HG03103 (cell line): Measurements from ENCODE around the gene CBFA2T2.
A peak's percentile ranks its signal among the peaks of the same experiment; 100 is the strongest.

ENCODE experiments used
- ATAC-seq: cut with Tn5 transposase; IDR thresholded peaks from one replicate; pipeline ENCODE4 v1.9.1; 2021; ENCODE audit warnings: low read depth; ENCODE audit not compliant: unreplicated experiment

Gene CBFA2T2

DNA sequence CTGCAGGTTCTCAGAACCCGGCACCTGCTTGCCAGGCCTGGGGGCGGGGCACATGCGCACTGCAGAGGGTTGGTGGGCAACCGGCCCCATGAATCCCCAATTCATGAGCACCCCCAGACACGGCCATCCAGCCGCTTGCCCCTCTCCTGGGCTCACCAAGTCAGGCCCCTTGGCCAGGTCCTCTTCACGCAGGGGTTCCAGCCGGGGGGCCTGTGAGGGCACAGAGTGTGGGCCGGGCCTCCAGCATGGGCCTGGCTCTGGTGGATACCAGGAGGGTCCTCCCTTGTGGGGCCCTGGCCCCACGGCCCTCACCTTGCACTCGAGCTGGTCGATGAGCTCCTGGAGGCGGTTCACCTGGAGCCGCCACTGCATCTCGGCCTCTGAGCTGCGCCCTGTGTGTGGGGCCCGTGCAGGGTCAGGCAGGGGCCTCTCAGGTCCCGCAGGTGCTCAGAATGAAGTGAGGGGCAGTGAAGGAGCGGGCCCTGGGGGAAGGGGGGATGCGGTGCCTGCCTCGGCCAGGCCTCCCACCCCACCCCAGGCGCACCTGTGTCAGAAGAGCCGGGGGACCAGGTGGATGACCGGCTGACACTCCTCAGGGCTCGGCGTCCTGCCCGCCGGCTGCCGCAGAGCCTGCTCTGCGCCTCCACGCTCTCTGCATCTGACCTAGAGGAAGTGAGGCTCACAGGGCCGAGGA is 169.6 kb downstream of the CBFA2T2 start:
- ATAC-seq: no peak

DNA sequence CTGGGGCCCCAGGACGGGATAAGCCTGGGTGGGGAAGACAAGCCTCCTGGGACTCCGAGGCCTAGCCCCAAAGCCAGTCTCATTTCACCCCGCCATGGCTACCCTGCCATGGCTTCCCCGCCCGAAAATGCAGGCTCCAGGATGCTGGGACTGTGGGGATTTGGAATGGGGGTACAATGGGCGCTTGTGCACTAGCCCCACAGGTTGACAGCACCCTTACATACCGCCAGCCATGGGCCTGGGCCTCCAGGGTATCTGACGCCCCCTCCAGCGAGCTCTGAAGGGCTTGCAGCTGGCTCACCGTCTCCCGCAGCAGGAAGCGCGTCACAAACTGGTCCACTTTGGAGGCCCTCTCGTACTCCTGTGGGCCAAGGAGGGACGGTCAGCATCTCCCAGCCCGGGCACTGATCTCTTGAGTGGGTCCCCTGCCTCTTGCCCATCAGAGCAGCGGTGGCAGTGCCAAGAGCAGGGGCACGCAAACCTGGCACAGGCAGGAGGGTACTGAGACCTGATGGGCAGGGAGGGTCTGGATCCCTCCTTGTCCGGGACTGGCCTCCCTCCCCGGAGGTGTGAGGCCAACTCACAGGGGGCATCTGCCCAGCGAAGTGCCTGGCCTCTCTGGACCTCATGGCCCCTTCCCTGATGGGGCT is 170.3 kb downstream of the CBFA2T2 start:
- ATAC-seq: no peak

DNA sequence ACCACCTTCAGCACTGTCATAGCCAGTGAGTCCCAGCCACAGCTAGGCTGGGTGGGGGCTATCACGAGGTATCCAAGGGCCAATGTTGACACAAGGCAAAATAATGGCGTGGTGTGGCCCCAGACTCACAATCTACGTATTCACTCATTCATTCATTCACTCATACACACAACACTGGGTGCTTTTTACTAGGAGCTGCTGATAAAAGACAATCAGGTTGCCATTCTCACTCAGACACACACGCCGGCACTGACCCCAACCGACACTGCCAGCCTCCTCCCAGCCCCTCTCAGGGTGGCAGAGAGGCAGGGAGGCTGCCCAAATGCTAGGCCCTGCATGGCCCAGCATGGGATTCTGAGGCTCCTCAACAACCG is 170.8 kb downstream of the CBFA2T2 start:
- ATAC-seq: no peak

DNA sequence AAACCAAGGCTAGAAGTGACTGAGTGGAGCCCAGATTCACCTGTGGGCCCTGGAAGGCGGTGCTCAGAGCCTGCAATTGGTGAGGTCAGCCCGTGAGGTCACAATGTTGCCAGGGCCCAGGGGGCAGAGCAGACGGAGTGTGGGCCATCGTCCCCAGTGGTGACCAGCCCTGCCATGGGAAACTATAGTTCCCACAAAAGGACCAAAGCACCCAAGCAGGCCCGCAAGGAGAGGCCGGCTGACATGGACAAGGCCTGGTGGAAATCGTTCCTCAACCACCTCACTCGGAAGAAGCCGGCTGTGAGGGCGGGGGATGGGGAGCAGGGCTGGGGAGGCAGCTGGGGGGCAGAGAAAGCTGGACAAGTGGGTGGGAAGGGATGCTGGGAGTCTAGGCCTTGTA is 172.3 kb downstream of the CBFA2T2 start, which contains the start of gene C20orf144:
C20orf144 (plus strand) TSS at position 156 of the 400 bp plus-strand sequence; CDS start at position 175, 19 bp downstream.
- ATAC-seq: no peak

DNA sequence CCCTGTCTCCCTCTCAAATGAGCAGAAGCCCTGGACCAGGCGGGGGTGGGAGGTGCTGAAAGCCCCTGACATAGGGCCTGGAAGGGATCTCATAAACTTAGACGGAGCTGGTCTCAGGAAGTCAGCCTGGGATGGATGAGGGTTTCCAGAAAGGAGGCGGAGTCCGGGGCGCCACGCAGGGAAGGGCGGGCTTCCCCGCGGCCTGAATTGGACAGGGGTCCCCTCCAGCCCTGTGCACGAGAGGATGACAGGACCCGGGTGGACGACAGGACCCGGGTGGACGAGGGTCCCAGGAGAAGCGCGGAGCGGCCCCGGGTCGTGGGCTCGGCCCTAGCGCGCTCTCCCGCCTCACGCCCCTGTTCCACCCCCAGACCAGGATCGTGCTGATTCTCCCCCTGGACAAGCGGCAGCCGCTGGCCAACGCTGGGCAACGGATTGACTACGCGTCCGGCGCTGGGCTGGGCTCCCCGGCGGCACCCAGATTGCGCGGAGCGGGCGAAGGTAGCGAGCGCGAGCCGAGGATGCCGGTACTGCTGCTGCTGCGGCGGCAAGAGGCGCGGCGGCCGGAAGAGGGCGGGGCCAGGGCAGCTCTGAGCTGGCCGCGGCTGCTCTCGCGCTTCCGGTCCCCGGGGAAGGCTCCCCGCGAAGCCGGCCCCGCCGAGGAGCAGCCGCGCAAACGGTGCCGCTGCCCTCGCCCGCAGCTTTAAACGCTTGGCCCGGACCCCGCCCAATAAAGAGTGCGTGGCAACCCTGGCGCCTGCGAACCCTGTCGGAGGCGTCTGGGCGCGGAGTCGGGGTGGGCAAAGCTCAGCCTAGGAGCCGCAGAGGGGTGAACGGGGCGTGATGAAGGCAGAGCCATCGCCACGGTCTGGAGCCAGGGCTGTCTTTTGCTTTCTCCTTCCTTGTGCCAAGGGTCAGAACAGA is 173.5 kb downstream of the CBFA2T2 start:
- ATAC-seq: no peak

DNA sequence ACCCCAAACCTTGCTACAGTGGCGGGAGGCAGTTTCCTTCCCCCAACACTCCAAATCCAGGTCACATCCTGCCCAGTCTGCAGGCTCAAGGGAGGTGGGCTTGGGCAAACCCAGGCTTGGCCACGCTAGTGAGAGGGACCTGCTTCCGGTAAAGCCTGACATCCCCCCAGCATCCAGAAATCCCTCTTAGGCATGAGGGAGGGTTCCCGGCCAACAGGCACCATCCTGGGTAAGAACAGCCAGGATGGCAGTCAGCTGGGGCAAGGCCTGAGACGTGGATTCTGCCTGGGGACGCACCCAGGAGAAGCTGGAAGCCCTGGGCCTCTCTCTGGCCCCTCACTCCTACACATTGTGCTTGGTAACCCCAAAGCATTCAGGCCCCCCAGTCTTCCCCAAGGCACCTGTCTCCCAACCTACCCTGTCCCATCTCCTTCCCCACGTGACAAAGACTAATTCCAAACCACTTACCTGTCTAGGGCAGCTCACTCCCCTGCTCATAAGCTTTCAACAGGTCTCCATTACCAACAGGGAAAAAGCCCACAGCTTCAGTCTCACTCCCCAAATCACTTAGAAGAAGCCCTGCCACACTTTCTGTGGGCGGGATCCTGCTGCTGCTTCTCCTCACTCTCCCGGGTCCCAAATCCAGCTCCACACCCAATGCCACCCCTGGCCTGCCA is 174.3 kb downstream of the CBFA2T2 start:
- no peak for ATAC-seq

DNA sequence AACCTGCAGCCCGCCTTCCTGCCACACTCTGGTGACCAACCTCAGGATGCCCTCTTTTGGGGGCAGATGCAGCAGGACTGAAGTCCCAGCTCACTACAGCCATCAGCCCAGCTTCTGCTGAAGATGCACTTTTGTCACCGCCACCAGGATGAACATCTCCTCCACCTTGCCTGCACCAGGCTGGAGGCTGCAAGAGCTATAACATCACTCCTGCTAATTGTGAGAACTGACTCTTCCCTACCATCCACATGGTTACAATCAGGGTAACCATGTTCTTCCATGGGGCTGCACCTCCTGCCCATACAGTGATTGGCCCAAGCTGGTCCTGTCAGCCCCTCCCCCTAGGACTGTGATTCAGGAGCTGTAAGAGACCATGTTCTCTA is 174.9 kb downstream of the CBFA2T2 start:
- no peak for ATAC-seq

DNA sequence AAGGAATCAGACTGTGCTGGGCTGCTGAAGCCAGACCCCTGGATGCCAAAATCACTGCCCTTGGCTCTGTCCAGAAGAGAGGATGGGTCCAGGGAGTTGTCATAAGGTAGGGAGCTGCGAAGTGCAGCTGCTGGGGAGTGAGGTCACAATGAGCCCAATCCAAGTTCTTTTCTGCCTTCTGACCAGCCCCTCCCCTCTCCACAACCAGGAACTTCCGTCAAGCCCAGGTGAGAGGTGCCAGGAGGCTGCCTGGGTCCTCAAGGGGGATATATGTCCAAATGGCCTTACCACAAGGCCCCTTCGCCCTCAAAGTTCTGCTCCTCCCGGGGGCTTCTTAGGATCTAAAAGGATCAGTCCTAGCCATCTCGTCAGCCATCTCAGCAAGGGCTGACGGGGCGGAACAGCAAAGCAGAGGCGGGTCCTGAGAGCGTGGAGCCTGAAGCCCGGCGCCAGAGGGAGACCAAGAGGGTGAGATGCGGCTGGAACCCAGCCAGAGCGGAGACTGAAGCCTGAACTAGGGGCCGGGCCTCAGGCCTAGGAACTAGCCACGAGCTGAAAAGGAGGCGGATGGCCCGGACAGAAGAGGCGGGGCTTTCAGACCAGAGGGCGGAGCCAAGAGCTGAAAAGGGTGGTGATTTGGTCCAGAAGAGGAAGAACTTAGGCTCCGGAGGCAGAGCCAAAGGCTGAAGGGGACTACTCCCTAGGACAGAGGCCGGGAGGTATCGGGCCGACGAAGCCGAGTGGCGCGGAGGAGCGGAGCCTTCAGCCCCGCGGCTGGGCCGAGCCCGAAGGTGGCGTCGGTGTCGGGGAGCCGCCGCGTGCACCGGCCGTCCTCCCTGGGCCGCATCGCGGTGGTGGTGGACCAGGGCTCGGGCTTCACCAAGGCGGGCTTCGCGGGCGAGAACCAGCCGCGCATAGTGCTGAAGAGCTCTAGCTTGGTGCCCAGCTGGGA is 176.7 kb downstream of the CBFA2T2 start, which contains the start of gene ACTL10:
ACTL10 (plus strand) TSS at position 651 of the 952 bp plus-strand sequence. CDS start 555 bp downstream, outside the sequence.
- peak; percentile 59 for ATAC-seq

DNA sequence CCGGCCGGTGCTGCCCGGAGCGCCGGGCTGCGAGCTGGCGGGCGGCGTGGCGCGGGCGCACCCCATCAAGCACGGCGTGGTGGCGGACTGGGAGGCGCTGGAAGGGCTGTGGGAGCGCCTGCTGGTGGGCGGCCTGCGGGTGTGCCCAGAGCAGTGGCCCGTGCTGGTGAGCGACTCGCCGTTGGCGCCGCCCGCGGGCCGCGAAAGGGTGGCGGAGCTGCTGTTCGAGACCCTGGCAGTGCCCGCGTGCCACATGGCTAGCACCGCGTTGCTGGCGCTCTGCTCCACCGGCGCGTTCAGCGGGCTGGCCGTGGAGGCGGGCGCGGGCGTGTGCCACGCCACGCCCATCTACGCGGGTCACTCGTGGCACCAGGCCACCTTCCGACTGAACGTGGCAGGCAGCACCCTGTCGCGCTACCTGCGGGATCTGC is 177.4 kb downstream of the CBFA2T2 start:
- ATAC-seq: peak; percentile 3

DNA sequence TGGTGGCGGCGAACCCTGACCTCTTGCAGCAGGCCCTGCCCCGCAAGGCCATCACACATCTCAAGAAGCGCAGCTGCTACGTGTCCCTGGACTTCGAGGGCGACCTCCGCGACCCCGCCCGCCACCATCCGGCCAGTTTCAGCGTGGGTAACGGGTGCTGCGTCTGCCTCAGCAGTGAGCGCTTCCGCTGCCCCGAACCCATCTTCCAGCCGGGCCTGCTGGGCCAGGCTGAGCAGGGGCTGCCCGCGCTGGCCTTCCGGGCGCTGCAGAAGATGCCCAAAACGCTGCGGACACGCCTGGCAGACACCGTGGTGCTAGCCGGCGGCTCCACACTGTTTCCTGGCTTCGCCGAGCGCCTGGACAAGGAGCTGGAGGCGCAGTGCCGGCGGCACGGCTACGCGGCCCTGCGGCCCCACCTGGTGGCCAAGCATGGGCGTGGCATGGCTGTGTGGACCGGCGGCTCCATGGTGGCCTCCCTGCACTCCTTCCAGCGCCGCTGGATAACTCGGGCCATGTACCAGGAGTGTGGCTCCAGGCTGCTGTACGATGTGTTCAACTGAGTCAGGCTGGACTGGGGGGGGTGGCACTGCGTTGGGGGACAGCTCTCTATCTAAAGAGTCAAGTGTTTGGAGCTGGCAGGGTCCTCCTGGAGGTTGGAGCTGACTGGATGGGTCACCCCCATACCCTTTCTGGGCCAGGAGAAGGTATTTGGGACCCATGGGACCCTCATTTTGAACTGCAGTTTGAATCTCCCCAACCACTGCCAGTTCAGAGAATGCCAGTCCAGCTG is 178.0 kb downstream of the CBFA2T2 start:
- ATAC-seq: no peak

DNA sequence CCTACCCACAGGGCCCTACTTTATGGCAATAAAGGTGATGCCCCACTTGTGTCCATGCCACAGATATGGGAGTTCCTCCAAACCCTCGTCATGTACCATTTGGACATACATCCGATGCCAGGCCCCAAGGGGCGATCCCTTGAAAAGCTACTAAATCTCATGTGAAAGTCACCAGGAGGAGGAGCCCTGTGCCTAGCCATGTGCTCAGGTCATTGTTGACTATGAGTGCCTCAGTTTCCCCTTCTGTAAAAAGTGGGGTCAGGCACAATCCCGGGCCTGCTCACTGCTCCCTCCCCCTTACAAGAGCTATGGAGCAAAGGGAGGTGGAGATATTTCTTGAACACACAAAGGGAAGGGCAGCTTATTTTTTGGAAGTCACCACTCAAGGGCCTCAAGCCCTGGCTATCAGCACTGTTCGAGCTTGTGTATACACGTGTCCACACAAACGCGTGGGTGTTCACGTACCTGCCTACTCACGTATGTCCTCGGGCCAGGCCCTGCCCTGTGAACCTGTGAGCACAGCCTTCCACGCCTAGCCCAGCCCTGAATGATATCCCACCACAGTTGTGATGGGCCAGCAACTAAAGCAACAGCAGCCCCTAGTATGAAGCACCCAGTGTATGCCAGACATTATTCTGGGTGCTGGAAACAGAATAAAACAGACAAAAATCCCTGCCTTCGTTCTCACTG is 178.7 kb downstream of the CBFA2T2 start:
- no peak for ATAC-seq

DNA sequence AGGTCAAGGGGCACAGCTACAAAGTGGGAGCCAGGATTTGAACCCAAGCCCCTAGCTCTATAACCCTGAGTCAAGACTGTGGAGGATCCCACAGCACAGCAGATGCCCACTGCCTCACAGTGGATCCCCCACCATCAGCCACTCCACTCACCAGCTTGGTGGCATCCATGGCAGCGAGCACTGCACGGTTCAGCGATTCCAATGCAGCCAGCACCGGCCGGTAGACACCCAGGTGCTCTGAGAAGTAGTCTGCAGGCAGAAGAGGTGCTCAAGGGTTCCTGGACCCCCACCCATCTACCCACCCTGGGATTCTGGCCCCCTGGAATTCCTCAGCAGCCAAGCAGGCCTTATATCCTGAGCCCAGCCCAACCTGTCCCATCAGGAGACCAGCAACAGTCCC is 179.3 kb downstream of the CBFA2T2 start:
- ATAC-seq: no peak

DNA sequence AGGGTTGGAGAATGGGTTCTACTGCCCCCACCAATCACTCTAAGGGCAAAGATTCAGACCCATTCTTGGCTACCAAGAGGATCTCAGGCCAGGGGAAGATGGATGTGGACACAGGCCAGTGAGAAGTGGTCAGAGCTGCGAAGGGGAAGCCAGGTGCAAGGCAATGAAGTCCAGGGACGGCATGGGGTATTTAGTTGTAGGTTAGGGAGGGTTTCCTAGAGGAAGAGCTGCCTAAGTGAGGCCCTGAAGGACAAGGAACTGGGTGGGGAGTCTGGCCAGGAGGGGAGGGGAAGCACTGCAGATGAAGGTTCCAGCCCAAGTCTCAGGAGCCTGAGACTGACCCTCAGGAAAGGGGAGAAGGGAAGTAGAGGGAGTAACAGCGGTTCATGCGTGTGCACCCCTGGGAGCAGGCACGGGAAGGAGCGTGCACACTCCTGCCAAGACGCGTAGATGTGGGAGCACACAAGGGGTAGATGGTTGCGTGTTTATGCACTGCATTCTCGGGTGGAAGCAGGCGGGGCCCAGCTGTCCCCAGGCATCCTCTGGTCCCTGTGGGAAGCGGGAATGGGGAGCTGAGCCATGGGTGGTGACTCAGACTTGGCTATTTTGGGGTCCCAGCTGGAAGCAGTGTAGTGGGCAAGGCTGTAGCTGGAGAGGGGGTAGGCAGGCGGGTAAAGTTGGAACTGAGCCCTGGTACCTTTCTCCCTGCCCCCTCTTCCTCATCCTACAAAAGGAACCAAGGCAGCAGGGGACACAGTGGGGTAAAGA is 180.2 kb downstream of the CBFA2T2 start:
- ATAC-seq: no peak

DNA sequence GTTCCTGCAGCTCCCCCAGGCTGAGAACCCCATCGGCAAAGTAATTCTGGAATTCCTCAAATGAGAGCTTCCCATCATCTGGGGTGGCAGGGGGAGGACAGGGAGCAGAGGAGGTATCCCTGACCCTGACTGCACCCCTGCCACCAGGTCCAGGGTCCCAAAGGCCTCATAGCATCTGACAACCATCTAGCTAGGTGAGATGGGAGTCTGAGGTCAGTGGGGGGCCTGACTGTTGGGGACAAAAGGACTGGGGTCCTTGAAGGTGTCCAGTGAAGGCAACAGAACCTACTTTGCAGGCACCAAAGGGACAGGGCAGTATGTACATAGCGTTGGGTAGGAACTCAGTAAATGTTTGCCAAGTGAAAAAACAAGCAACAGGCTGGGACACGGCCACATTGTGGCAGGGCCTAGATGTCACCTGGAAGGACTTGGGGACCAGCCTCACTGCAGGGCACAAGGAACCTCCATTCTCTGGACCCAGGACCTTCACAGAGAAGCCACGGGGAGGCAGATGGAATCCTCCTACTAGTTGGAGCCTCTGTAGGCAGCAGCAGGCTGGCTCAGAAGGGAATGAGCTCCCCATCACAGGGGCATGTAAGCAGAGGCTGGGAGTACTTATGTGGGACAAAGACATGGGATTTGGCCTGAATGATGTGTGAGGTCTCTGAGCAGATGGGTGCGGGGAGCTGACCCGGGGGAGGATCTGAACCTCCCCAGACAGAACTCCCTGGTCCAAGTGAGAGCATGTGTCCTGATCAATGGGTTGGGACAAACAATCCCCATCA is 181.0 kb downstream of the CBFA2T2 start:
- ATAC-seq: no peak

DNA sequence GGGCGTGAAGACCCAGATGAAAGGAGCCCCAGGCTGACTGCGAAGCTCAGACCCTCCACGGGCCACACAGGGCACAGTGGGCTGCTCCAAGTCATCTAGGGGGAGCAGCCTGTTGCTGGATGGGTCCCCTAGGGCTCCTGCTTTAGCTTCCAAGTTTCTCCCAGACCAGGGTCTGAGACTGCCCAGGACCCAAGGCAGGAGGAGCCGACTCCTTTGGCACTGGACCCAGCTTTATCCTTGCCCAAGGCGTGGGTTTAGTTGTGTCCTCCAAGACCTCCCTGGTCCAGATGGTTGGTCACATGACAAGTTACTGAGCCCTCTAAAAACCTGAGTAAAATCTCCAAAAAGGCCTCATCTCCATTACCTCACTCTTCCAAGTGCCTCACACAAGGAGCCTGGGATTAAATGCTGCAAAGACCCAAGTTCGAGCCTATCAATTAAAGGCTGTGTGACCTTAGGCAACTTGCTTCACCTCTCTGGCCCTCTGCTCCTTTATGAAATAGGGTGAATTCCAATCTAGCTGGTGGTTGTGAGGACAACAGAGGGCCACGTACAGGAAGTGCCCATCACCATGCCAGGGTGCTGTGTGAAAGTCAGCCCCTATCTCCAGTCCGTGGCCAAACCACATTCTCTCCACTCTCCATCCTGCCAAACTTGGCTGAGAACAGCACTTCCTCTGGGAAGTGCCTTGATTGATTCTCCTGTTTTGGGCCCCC is 181.8 kb downstream of the CBFA2T2 start:
- ATAC-seq: no peak
